ENCODE results near the gene EEF1AKMT3.
A peak's percentile ranks its signal among the peaks of the same experiment; 100 is the strongest.
"Not testable (repeated sequence)": the region's sequence is repeated elsewhere in the genome, so short reads cannot be mapped to it uniquely, and the experiment has no call there.

EEF1AKMT3 gene

DNA sequence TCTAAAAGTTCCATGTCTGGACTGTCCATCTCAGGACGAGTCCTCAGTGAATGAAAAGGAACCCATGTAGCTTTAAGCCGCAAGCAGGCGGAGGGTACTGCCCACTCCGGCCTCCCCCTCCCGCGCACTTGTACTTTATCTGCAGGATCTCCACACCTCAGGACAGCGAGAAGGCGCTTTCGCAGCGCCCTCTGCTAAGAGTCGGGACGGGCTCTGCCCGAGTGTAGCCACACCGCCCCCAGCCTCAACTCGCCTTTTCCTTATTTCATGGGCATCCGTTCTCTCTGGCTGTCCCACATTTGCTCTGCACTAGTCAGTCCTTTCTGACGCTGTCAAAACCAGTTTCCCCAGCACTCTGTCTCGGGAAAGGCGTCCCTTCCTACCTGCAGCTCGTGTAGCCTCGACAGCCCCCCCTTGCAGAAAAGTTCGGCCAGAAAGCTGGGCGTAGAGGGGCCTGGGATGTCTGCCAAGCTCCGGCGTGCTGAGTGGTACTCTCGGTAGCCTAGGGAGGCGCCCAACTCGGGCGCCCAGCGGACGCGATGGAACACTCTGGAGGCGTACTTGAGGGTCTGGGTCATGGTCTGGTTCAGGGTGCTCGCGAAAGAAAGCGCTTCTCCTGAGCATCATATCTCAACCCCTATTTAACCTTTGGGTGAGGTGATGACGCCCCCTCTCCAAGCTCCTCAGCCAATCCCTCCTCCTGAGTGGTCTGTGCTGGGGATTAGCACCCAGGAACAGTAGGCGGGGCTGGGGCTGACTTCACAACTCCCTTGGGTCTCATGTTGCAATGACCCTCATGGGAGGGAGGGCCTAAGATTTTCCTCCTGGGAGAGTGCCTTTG, 5.7 kb upstream of the EEF1AKMT3 start, which contains the start of gene CYP27B1:
CYP27B1 (minus strand) TSS at position 615 of the 841 bp plus-strand sequence; CDS start at position 578, 37 bp downstream.
- DNase-seq: no peak

DNA sequence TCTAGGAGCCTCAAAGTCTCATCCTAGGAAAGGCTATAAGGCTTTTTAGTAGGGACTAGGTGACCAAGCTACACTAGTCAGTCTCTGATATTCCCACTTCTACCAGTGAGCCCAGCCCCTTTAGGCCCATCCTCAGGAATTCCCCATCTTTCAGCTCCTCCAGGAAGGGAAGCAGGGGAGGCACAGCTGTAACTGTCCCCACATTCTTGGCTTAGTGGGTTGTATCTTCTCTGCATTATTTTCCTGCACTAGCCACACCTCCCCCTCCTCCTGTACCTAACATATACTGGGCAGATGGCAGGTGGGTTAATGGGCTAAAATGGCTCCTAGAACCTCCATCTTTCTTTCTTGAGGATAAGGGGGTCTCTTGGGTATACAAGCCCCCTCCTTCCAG, 5.1 kb upstream of the EEF1AKMT3 start:
- no peak for DNase-seq

DNA sequence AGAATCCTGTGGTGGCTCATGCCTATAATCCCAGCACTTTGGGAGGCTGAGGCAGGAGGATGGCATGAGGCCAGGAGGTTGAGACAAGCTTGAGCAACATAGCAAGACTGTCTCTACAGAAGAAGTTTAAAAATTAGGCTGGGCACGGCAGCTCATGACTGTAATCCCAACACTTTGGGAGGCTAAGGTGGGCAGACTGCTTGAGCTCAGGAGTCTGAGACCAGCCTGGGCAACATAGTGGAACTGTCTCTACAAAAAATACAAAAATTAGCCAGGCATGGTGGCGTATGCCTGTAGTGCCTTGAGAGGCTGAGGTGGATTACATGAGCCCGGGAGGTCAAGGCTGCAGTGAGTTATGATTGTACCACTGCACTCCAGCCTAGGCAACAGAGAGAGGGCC, 4.5 kb upstream of the EEF1AKMT3 start:
- DNase-seq: no peak

DNA sequence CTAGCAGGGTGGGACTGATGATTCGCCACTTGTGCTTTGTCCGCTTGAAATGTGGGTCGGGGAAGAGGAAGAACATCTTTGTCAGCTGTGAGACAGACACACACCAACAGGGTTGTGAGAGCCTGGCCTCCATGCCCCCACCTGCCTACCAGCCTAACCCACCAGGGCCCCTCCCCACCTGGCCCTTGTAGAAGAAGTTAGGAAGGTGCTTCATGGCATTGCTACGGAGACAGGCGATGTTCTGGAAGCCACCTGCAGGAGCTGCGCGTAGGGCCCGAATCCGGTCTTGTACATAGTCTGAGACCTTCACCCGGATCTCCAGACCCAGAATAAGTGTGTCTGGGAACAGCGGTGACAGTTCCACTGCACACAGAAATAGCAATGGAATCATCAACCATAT, 2.8 kb upstream of the EEF1AKMT3 start:
- DNase-seq: no peak

DNA sequence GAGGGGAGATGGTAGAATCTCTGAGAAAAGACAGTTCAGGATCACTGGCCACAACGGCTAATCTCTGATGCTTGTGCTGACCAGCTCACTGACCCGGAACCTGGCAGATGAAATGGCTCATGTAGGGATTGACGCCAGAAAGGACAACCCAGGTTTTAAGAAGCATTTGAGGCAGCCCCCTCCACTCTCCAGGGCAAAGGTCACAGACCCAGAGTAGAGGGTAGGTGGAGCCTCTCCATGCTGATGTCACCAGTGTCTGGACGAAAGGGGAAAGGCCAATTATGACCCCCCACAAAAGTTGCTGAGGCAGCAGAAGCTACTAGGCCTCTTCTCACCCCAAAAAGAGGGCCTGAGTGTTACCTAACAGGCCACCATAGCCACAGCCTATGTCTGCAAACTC, 1.7 kb upstream of the EEF1AKMT3 start:
- no peak for DNase-seq

DNA sequence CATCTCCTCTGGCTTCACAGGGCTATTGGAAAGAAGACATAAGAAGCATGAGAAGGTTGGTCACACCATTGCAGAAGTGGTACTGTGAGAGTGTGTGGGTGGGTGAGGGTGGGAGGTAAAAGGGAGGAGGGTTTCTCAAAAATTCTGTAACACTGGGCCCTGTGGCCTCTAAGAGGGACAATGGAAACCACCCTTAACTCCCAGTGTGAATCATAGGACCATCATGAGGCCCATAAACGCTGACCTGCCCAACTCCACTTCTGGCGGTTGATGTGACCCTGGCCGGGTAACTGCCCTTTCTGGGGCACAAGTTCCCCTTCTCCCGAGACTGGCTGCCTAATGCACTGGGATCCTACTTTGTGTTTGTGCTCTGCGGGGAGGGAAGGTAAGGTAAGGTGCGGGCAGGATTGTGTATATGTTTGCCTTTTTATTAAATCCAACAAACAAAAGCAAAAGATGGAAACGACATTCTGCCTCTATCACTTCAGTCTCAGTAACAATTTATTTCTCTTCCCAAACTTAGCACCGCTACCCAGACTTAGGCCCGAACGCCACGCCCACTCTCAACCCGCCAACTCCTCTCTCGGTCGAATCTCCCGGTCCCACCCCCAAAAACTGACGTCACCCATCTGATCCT, 1.1 kb upstream of the EEF1AKMT3 start:
- DNase-seq: peak; percentile 90

DNA sequence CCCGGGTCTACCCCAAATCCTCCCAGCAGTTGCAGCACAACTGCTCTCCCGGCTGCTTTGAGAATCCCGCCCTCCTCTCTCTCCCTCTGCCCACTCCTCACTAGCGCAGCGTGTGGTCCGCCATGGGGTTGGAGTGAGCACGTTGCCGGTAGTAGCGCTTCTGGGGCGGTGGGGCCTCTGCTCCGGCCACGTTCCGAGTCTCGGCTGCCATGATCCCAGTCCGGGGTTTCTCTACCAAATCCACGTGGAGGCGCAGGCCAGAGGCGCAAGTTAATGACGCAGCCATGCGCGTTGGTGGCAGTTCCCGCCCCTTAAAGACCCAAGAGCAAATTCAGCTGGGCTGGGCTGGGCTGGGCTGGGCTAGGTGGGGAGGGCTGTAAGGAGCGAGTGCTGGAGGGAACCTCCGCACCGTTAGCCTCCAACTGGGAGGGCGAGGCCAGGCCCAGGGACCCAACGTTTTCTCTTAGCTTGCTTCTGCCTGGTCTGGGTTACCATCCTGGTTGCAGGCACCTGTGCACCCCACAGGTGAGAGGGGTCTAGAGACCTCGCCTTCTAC, 463 bp upstream of the EEF1AKMT3 start, which contains the start of gene METTL1:
METTL1 (minus strand) TSS at position 233 of the 556 bp plus-strand sequence; CDS start at position 211, 22 bp downstream.
- peak; percentile 95 for DNase-seq

DNA sequence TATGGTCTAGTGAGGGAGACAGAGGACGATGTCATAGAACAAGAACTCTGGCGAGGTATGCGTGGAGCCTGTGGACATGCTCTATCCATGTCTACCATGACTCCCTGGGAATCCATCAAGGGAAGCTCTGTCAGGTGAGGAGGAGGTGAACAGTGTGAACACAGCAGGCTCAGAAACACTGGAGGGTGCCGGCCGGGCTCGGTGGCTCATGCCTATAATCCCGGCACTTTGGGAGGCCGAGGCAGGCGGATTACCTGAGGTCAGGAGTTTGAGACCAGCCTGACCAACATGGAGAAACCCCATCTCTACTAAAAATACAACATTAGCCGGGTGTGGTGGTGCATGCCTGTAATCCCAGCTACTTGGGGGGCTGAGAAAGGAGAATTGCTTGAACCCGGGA, 2.2 kb downstream of the EEF1AKMT3 start:
- DNase-seq: not testable (repeated sequence)

DNA sequence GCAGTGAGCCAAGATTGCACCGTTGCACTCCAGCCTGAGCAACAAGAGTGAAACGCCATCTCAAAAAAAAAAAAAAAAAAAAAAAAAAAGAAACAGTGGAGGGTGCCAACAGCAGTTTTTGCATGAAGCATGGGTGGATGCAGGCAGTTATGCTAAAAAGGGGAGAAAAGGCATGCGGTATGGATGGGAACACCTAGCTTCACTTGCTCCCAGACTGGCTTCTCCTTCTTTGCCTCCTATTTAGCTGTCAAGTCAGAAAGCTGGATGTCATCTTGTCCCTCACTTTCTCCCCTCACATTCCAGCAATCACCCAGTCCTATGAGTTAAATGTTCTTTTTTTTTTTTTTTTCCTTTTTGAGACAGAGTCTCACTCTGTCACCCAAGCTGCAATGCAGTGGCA, 2.6 kb downstream of the EEF1AKMT3 start:
- DNase-seq: no peak

DNA sequence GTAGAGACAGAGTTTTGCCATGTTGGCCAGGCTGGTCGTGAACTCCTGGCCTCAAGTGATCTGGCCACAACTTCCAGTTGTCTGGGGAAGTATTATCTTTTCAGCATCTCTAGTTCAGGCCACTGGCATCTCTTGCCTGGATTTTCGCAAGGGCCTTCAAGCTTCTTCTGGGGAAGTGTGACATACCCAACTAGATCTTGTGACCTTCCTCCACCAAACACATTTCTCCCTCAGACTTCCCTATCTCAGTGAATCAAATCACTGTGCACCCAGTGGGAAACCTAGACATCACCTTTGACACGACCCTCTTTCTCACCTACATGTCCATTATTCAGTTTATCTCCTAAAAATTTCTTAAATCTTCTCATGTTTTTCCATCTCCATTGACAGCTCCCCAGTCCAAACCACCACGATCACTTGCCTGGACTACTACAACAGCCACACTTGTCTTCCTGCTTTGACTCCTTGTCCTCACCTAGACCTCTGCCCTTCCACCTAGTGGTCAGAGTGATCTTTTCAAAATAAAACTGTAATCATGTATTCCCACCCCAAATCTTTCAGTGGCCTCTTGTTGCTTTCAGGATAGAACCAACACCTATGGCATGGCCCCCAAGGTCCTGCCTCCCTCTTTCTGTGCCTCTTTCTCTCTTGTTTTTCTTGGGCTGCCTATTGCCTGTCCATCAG, 3.3 kb downstream of the EEF1AKMT3 start:
- DNase-seq: no peak

DNA sequence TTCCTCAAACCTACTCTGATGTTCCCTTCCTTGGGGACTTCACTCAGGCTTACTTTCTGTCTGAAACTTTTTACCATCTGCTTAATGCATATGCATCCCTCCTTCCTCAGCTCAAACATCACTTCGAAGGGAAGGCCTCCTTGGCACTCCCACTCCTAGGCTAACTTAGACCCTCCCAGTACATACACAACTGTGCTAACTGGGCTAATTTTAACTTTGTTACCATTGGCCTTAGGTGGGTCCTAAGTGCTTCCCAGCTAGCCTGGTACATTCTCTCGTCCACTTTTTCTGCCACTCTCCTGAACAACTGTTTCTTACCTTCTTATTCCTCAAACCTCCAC, 3.8 kb downstream of the EEF1AKMT3 start:
- no peak for DNase-seq

DNA sequence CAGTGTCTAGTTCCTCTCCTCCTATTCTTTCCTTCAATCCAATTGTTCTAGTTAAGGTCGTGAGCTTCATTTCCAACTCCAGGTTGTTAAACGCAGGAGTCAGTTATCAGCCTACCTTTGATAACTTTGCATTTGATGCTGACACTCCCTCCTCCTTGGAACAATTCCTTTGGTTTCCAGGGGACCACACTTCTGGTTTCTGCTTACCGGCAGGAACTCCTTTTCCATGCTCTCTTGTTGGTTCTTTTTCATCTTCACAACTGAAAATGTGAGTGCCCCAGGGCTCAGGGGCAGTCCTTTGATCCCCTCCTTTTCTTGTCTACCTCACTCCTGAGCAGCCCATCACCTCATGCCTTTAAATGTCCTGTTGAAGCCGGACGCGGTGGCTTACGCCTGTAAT, 5.0 kb downstream of the EEF1AKMT3 start:
- DNase-seq: no peak

DNA sequence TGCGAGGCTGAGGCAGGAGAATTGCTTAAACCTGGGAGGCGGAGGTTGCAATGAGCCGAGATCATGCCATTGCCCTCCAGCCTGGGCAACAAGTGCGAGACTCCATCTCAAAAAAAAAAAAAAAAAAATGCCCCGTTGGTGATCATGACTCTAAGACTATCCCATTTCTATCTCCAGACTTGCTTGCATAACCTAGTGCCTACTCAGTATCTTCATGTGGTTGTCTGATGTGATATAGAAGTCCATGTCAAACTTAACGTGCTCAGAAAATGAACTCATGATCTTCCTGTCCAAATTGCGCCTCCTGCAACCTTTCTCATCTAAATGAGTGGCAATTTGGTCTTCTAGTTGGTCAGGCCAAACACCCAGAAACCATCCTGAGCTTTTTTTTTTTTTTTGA, 5.5 kb downstream of the EEF1AKMT3 start:
- no peak for DNase-seq

DNA sequence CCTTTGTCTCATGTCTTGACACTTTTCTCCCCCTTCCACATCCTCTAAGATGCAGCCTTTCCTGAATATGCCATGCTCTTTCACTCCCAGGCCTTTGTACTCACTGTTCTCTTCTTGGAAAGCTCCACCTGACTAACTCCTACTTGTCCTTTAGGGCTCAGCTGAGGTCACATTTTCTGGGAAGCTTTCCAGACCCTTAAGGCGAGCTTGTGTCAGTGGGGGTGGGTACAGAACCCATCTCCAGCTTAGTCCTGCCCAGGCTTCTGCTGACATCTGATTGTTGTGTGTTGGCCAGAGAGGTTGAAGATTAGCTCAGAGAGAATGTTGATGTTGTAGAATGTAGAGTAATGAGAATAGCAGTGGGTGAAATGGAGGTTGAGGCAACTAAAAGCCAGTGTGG, 7.3 kb downstream of the EEF1AKMT3 start:
- DNase-seq: no peak

DNA sequence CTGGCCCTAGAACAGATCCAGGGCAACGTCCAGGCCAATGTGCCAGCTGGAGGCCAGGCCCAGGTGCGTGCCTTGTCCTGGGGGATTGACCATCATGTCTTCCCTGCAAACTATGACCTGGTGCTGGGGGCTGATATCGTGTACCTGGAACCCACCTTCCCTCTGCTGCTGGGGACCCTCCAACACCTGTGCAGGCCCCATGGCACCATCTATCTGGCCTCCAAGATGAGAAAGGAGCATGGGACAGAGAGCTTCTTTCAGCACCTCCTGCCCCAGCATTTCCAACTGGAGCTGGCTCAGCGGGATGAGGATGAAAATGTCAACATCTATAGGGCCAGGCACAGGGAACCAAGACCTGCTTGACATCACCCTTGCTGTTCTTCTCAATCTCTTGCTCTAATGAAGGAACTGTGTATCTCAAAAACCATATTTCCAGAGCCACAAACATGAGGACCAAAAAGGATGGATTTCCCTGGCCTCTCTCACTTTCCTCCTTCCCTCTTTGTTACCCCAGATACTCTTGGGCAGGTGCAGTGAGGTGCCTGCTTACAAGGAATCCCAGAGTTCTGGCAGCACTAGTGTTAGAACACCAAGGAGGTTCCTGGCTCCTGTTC, 8.0 kb downstream of the EEF1AKMT3 start:
- no peak for DNase-seq

DNA sequence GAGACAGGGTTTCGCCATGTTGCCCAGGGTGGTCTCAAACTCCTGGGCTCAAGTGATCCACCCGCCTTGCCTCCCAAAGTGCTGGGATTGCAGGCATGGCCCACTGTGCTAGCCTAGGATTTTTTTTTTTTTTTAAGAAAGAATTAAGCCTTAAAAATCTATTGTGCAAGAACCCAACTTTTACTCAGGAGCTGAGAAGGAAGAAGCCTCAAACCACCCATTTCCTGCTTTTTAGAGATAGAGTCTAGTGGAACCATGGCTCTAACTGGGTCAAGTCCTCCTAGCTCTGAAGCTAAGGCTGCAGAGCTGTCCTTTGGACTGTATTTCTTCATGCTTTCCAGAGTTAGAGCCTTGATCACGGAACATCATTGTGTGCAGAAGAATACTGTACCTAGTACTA, 8.8 kb downstream of the EEF1AKMT3 start:
- no peak for DNase-seq

DNA sequence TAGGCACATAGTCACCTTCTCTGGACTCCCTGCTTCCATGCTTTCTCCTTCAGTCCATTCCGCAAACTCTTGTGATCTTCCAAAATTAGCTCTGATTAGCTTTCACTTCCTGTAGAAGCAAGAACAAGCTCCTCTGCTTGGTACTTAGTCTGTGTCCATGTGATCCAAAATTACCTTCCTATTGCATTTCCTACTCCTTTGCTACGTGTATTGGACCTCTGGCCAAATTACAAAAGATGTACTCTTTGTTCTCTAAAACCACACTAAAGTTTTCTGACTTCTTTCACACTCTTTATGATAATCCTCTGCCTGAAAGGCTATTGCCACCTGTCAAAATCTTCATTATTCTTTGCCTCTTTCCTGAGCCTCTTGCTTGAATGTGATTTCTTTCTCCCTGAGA, 9.4 kb downstream of the EEF1AKMT3 start:
- DNase-seq: no peak

DNA sequence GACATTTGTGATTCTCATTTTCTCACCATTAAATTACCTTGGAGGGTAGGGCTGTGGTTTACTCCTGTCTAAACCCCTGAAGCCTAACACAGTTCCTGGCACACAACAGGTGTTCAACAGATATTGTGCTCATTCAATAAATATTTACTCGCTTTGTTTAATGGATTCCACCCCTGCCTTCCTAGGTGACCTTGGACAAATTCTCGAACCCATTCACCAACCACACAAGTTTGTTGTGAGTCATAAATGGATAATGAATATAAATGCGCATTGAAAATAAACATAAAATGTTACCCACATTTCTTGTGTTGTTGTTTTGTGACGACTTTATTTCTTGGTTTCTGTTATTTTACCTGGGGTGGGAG, 9.8 kb downstream of the EEF1AKMT3 start:
- no peak for DNase-seq

DNA sequence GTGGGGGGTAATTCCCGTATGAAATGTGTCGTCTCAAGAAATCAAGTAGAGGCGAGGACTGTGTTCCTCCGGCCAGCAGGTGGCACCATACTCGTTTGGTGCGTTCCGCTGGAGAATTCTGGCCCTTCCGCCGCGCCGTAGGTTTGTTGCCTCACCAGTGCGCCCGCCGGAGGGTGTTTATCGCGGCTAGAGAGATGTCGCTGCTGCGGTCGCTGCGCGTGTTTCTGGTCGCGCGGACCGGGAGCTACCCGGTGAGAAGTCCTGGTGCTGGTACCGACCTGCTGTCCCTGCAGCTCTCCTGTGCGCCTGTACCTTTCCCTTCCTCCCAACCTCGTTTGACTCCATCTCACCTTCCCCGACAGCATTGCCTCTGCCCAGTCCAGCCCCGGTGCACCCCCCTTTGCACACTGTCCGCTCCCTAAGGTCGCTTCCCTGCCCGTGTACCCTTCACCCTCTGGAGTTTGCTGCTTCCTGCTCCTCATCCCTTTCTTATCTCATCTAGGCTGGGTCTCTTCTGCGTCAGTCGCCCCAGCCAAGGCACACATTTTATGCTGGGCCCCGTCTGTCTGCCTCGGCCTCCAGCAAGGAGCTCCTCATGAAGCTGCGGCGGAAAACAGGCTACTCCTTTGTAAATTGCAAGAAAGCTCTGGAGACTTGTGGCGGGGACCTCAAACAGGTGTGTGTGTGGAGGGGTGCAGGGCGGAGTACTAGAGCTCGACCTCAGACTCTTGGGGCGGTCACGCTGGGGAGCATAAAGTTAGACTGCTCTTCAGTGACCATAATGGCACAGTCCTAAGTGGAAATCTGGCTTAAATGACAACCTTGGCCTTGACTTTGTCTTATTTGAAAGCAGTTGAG, 10.4 kb downstream of the EEF1AKMT3 start, which contains the start of gene TSFM:
TSFM (plus strand) TSS at position 180 of the 858 bp plus-strand sequence; CDS start at position 195, 15 bp downstream.
- DNase-seq: peak; percentile 96

DNA sequence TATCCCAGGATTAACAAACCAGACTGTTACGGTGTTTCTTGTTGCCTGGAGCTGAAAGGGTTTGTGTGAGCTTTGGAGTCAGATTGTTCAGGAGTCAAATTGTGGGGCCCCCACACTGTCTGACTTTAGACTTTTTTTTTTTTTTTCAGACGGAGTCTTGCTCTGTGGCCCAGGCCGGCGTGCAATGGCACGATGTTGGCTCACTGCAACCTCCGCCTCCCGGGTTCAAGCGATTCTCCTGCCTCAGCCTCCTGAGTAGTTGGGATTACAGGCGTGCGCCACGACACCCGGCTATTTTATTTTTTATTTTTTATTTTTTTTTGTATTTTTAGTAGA, 11.0 kb downstream of the EEF1AKMT3 start:
- no peak for DNase-seq

DNA sequence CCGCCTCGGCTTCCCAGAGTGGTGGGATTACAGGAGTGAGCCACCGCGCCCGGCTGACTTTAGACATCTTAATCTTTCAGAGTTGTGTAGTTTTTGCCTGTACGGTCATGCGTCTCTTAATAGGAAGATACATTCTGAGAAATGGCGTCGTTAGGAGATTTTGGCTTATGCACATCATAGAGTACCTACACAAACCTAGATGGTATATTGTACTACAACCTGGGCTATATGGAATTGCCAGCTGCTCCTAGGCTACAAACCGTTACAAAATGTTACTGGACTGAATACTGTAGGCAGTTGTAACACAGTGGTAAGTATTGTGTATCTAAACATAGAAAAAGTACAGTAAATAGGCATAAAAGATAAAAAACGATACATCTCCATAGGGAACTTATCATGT, 11.4 kb downstream of the EEF1AKMT3 start:
- DNase-seq: no peak

DNA sequence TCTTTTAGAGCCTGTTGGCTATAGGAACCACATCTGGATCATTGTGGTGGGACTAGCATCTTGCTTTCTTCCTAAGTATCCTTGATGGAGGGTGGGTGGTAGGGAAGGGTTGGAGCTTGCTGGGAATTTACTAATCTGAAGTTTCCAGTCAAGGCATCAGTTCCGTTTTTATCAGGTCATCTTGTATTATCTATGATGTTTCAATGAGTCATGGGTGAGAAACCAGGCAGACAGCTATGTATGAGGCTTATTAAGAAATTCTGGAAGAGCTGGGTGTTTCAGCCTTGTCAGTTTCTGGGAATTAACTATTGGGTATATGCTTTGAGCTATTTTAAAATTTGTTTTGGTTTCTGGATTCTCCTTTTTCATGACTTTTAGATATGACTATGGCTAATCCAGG, 21.5 kb downstream of the EEF1AKMT3 start:
- DNase-seq: no peak
